ENCODE measurements around the gene HDAC4.

Gene HDAC4

GRCh38 chr2:239125726-239126675 lies 274.8 kb downstream of the HDAC4 start:
- no peak overlapping the region for H3K9ac ChIP-seq (ENCODE audit: low read length)
- H3K27me3 ChIP-seq (ENCODE audit: control insufficient read depth, insufficient read depth, low read length) = no peaks in the 10 kb centered on the region
- H3K4me3 ChIP-seq (ENCODE audit: low read length) = no peak overlapping the region
- H3K36me3 ChIP-seq (ENCODE audit: control insufficient read depth, insufficient read depth, low read length) = no peaks in the 10 kb centered on the region
- H3K9me3 ChIP-seq (ENCODE audit: control insufficient read depth, low read length) = no peaks in the 10 kb centered on the region
- H3K4me1 ChIP-seq (ENCODE audit: control insufficient read depth, insufficient read depth, low read length) = no peaks in the 10 kb centered on the region

GRCh38 chr2:239124152-239124899 lies 276.5 kb downstream of the HDAC4 start:
- H3K36me3 ChIP-seq (ENCODE audit: control insufficient read depth, insufficient read depth, low read length) = no peaks in the 10 kb centered on the region
- H3K4me1 ChIP-seq (ENCODE audit: control insufficient read depth, insufficient read depth, low read length) = no peaks in the 10 kb centered on the region
- no peak overlapping the region for H3K9ac ChIP-seq (ENCODE audit: low read length)
- H3K27me3 ChIP-seq (ENCODE audit: control insufficient read depth, insufficient read depth, low read length) = no peaks in the 10 kb centered on the region
- no peaks in the 10 kb centered on the region for H3K9me3 ChIP-seq (ENCODE audit: control insufficient read depth, low read length)
- no peak overlapping the region for H3K4me3 ChIP-seq (ENCODE audit: low read length)

- no peaks in the 10 kb centered on the region for H3K9me3 ChIP-seq (ENCODE audit: control insufficient read depth, low read length)
- no peaks in the 10 kb centered on the region for H3K27me3 ChIP-seq (ENCODE audit: control insufficient read depth, insufficient read depth, low read length)
- H3K36me3 ChIP-seq (ENCODE audit: control insufficient read depth, insufficient read depth, low read length) = no peaks in the 10 kb centered on the region
- no peak overlapping the region for H3K4me3 ChIP-seq (ENCODE audit: low read length)
- no peak overlapping the region for H3K9ac ChIP-seq (ENCODE audit: low read length)
- no peaks in the 10 kb centered on the region for H3K4me1 ChIP-seq (ENCODE audit: control insufficient read depth, insufficient read depth, low read length)
Observed at GRCh38 chr2:239122421-239123110, 278.3 kb downstream of the HDAC4 start.

GRCh38 chr2:239121600-239122012 lies 279.2 kb downstream of the HDAC4 start:
- H3K4me1 ChIP-seq (ENCODE audit: control insufficient read depth, insufficient read depth, low read length) = no peaks in the 10 kb centered on the region
- H3K9ac ChIP-seq (ENCODE audit: low read length) = no peak overlapping the region

GRCh38 chr2:239120664-239121063 lies 280.2 kb downstream of the HDAC4 start:
- no peak overlapping the region for H3K9ac ChIP-seq (ENCODE audit: low read length)
- H3K4me1 ChIP-seq (ENCODE audit: control insufficient read depth, insufficient read depth, low read length) = no peaks in the 10 kb centered on the region
- H3K27me3 ChIP-seq (ENCODE audit: control insufficient read depth, insufficient read depth, low read length) = no peaks in the 10 kb centered on the region
- no peak overlapping the region for H3K4me3 ChIP-seq (ENCODE audit: low read length)
- no peaks in the 10 kb centered on the region for H3K9me3 ChIP-seq (ENCODE audit: control insufficient read depth, low read length)
- H3K36me3 ChIP-seq (ENCODE audit: control insufficient read depth, insufficient read depth, low read length) = no peaks in the 10 kb centered on the region

More at GRCh38 chr2:239121600-239122012, 279.2 kb downstream of the HDAC4 start:
- no peaks in the 10 kb centered on the region for H3K36me3 ChIP-seq (ENCODE audit: control insufficient read depth, insufficient read depth, low read length)
- H3K4me3 ChIP-seq (ENCODE audit: low read length) = no peak overlapping the region
- no peaks in the 10 kb centered on the region for H3K27me3 ChIP-seq (ENCODE audit: control insufficient read depth, insufficient read depth, low read length)
- H3K9me3 ChIP-seq (ENCODE audit: control insufficient read depth, low read length) = no peaks in the 10 kb centered on the region

- no peak overlapping the region for H3K9ac ChIP-seq (ENCODE audit: low read length)
- H3K9me3 ChIP-seq (ENCODE audit: control insufficient read depth, low read length) = no peaks in the 10 kb centered on the region
- no peaks in the 10 kb centered on the region for H3K27me3 ChIP-seq (ENCODE audit: control insufficient read depth, insufficient read depth, low read length)
- H3K4me3 ChIP-seq (ENCODE audit: low read length) = no peak overlapping the region
- no peaks in the 10 kb centered on the region for H3K36me3 ChIP-seq (ENCODE audit: control insufficient read depth, insufficient read depth, low read length)
- H3K4me1 ChIP-seq (ENCODE audit: control insufficient read depth, insufficient read depth, low read length) = peaks cover 4% of the 10 kb centered on the region
Observed at GRCh38 chr2:239119346-239120126, 281.3 kb downstream of the HDAC4 start.

- no peak overlapping the region for H3K9ac ChIP-seq (ENCODE audit: low read length)
- H3K9me3 ChIP-seq (ENCODE audit: control insufficient read depth, low read length) = no peaks in the 10 kb centered on the region
- peaks cover 11% of the 10 kb centered on the region for H3K4me1 ChIP-seq (ENCODE audit: control insufficient read depth, insufficient read depth, low read length)
- no peaks in the 10 kb centered on the region for H3K27me3 ChIP-seq (ENCODE audit: control insufficient read depth, insufficient read depth, low read length)
- H3K36me3 ChIP-seq (ENCODE audit: control insufficient read depth, insufficient read depth, low read length) = no peaks in the 10 kb centered on the region
- no peak overlapping the region for H3K4me3 ChIP-seq (ENCODE audit: low read length)
Observed at GRCh38 chr2:239118675-239119211, 282.1 kb downstream of the HDAC4 start.

- no peaks in the 10 kb centered on the region for H3K36me3 ChIP-seq (ENCODE audit: control insufficient read depth, insufficient read depth, low read length)
Observed at GRCh38 chr2:239118264-239118663, 282.6 kb downstream of the HDAC4 start.

GRCh38 chr2:239117831-239118230 lies 283.0 kb downstream of the HDAC4 start:
- H3K4me3 ChIP-seq (ENCODE audit: low read length) = no peak overlapping the region

More at GRCh38 chr2:239118264-239118663, 282.6 kb downstream of the HDAC4 start:
- H3K4me1 ChIP-seq (ENCODE audit: control insufficient read depth, insufficient read depth, low read length) = peaks cover 16% of the 10 kb centered on the region
- H3K4me3 ChIP-seq (ENCODE audit: low read length) = no peak overlapping the region
- H3K27me3 ChIP-seq (ENCODE audit: control insufficient read depth, insufficient read depth, low read length) = no peaks in the 10 kb centered on the region
- no peaks in the 10 kb centered on the region for H3K9me3 ChIP-seq (ENCODE audit: control insufficient read depth, low read length)
- H3K9ac ChIP-seq (ENCODE audit: low read length) = no peak overlapping the region

GRCh38 chr2:239116456-239117246 lies 284.2 kb downstream of the HDAC4 start:
- peaks cover 21% of the 10 kb centered on the region for H3K4me1 ChIP-seq (ENCODE audit: control insufficient read depth, insufficient read depth, low read length)
- H3K9me3 ChIP-seq (ENCODE audit: control insufficient read depth, low read length) = no peaks in the 10 kb centered on the region
- no peaks in the 10 kb centered on the region for H3K36me3 ChIP-seq (ENCODE audit: control insufficient read depth, insufficient read depth, low read length)
- H3K27me3 ChIP-seq (ENCODE audit: control insufficient read depth, insufficient read depth, low read length) = no peaks in the 10 kb centered on the region
- H3K4me3 ChIP-seq (ENCODE audit: low read length) = no peak overlapping the region
- no peak overlapping the region for H3K9ac ChIP-seq (ENCODE audit: low read length)

More at GRCh38 chr2:239117831-239118230, 283.0 kb downstream of the HDAC4 start:
- H3K36me3 ChIP-seq (ENCODE audit: control insufficient read depth, insufficient read depth, low read length) = no peaks in the 10 kb centered on the region
- H3K4me1 ChIP-seq (ENCODE audit: control insufficient read depth, insufficient read depth, low read length) = peaks cover 21% of the 10 kb centered on the region
- no peak overlapping the region for H3K9ac ChIP-seq (ENCODE audit: low read length)
- no peaks in the 10 kb centered on the region for H3K9me3 ChIP-seq (ENCODE audit: control insufficient read depth, low read length)
- H3K27me3 ChIP-seq (ENCODE audit: control insufficient read depth, insufficient read depth, low read length) = no peaks in the 10 kb centered on the region

All from mucosa of stomach (tissue), 1 donor.